Right cardiac atrium (tissue), 5 donors: Measurements from ENCODE around the gene S1PR5. TPM values are rescaled to one million over a fixed set of nuclear protein-coding genes. Genes with fewer than 3 reads are reported as not detected.

Experiments
- ATAC-seq, 2 donors: fragments of 200-7000 bp; cut with Tn5 transposase; one replicate each; pipeline versions ENCODE4 v1.8.0 to v1.9.1; 2020; ENCODE audit warnings: moderate library complexity in 2 of 2, mild to moderate bottlenecking in 1 of 2
- DNase-seq, 3 donors: peaks; one replicate each; pipeline ENCODE4 v3.0.0-alpha.2; 2020
- H3K27ac ChIP-seq: one replicate; pipeline ENCODE4 v1.5.1; 2013; ENCODE audit warnings: mild to moderate bottlenecking, low read length, control low read depth, moderate library complexity
- H3K27me3 ChIP-seq: one replicate; pipeline ENCODE4 v1.6.1; 2013; ENCODE audit not compliant: control insufficient read depth, insufficient read depth
- H3K4me1 ChIP-seq: one replicate; pipeline ENCODE4 v1.6.1; 2013; ENCODE audit warnings: low read length; ENCODE audit not compliant: control insufficient read depth, insufficient read depth
- H3K4me3 ChIP-seq: one replicate; pipeline ENCODE4 v1.5.1; 2013; ENCODE audit warnings: low read length, control low read depth
- H3K9me3 ChIP-seq: one replicate; pipeline ENCODE4 v1.6.1; 2013; ENCODE audit warnings: low read length; ENCODE audit not compliant: control insufficient read depth
- WGBS: extraction: QIAGEN DNeasy Blood & Tissue Kit; methylation state at CpG from one replicate; pipeline ENCODE4 v1.1.7; 2013; 5-methylcytosine and 5-hydroxymethylcytosine counted together
- intact Hi-C, 4 donors: fragments of 100-400 bp; cut with DNase I; formaldehyde crosslinking; loops; one replicate each; pipeline versions ENCODE4 v1.11.0 to v1.14.0; 2022 to 2023
- long read RNA-seq, 4 donors: library from polyadenylated mRNA; unstranded; transcript quantifications; one replicate each; pipeline ENCODE4 v2.0.0, GENCODE V29; 2020 to 2021
- polyA plus RNA-seq: library from polyadenylated mRNA; stranded (reverse); fragments of 200-250 nt; gene quantifications from one replicate; pipeline ENCODE4 v1.2.3, GENCODE V29; 2013
- total RNA-seq, 4 donors: library from RNA; stranded (reverse); fragmentation: NEBNext Ultra II Directional; extraction: Animal tissue kit (Norgen Biotek cat#: 25700); gene quantifications; one replicate each; pipeline ENCODE4 v1.2.1, GENCODE V29; 2021
- donor health status: healthy with polysubstance abuse.
- donor health status: DM: no; HTN: yes; CAD: no.
- donor health status: DM: no; HTN: no; CAD: no.
- donor health status: DM: no; HTN: yes; CAD: no; lungs with severe emphysema.
- donor health status: DM: yes; HTN: yes; CAD: no.

The S1PR5 gene, protein sequence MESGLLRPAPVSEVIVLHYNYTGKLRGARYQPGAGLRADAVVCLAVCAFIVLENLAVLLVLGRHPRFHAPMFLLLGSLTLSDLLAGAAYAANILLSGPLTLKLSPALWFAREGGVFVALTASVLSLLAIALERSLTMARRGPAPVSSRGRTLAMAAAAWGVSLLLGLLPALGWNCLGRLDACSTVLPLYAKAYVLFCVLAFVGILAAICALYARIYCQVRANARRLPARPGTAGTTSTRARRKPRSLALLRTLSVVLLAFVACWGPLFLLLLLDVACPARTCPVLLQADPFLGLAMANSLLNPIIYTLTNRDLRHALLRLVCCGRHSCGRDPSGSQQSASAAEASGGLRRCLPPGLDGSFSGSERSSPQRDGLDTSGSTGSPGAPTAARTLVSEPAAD
- under 1 TPM in 3 of 4 donors, not detected in 1; 0.15 to 0.31 (median 0.19) TPM for total RNA-seq
- polyA plus RNA-seq, result 0.16 TPM
- long read RNA-seq, donor 1, result 0 reads
- long read RNA-seq, donor 2, result 0 reads
- long read RNA-seq, donor 3, result 0 reads
- long read RNA-seq, donor 4, result 0 reads

DNA sequence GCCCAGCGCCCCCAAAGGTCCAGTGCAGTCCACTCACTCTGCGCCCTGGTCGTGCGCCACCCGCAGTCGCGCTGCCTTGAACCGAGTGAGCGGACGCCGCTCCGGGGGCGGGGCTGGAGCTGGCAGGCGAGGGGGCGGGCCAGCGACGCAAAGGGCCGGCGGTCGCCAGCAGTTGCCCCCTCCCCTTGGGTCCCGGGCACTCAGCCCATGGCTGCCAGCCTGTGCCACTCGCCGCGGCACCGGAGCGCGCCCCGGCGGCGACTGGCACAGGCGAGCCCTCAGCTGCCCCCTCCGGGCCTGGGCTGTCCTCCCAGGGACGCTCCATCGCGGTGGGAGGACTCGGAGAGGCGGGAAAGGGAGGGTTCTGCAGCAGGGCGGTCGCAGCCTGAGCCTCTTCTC, at the start of gene S1PR5:
S1PR5 (minus strand) TSS at position 87 of the 399 bp plus-strand sequence. CDS start 2,436 bp downstream, outside the sequence.
- peak; percentile 31 to 72 (median 64) for DNase-seq
- Histone ChIP-seq H3K9me3 (no peaks in the 10 kb centered on the region), H3K27ac (no peak within 1 kb of the TSS), H3K4me3 (peak within 1 kb of the TSS; percentile 30), H3K27me3 (no peaks in the 10 kb centered on the region), H3K4me1 (no peaks in the 10 kb centered on the region)
- under 1% methylated on average over 39 of the region's 39 CpGs for WGBS
- intact Hi-C loops, result no loop called here
- peak; percentile 50 to 56 for ATAC-seq

DNA sequence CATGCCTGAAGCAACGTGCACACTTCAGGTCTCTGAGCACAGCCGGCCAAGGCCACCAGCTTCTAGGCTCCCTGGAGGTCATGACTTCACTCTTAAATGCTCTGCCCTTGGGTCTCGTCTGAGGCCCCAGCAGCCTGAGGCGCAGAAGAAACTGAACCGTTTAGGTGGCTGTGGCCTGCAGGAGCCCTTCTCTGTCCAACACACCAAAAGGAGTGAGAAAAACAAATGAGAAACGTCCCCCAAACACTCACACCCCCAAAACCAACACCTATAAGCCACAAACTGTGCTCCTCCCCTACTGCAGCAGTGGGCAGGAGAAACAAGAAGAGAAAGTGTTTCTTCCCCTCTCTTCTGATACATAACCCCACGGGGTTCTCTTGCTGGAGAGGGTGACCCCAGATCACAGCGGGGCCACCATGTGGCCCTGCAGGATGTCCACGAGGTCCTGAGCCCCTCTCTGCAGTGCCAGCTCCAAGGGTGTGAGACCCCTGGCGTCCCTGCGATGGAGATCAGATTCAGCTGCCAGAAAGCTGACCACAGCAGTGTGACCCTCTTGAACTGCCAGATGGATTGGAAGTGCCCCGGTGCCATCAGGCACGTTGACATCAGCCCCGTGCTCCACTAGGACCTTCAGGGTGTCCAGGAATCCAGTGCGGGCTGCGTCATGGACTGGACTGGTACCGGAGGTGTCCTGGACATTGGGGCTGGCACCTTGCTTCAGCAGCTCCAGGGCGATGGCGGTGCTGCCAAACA, 49.6 kb upstream of the S1PR5 start:
- Histone ChIP-seq H3K27ac (peak overlapping the region; percentile 28), H3K27me3 (no peaks in the 10 kb centered on the region), H3K9me3 (no peaks in the 10 kb centered on the region), H3K4me3 (no peak overlapping the region), H3K4me1 (no peaks in the 10 kb centered on the region)
- peak in 2 of 3 donors; percentile 45 to 76 for DNase-seq
- WGBS, result 61% methylated on average over 19 of the region's 19 CpGs
- no peak for ATAC-seq
- intact Hi-C loops, result loop anchor here in 1 of 4 donors (10.0 kb wide), 1 partner anchor 62 kb away; the partner anchor contains the start of gene KEAP1

DNA sequence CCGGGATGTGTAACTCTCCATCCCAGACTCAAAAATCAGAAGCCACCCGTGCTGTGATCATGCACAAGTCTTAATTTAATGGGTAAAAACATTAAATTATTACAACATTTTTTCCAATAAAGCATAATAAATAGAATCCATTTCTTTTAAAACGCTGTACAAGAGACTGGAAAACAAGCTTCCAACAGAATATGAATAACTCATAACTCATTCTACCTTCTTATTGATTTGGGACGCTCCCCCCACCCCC, 49.1 kb upstream of the S1PR5 start:
- H3K4me1 ChIP-seq, result no peaks in the 10 kb centered on the region

DNA sequence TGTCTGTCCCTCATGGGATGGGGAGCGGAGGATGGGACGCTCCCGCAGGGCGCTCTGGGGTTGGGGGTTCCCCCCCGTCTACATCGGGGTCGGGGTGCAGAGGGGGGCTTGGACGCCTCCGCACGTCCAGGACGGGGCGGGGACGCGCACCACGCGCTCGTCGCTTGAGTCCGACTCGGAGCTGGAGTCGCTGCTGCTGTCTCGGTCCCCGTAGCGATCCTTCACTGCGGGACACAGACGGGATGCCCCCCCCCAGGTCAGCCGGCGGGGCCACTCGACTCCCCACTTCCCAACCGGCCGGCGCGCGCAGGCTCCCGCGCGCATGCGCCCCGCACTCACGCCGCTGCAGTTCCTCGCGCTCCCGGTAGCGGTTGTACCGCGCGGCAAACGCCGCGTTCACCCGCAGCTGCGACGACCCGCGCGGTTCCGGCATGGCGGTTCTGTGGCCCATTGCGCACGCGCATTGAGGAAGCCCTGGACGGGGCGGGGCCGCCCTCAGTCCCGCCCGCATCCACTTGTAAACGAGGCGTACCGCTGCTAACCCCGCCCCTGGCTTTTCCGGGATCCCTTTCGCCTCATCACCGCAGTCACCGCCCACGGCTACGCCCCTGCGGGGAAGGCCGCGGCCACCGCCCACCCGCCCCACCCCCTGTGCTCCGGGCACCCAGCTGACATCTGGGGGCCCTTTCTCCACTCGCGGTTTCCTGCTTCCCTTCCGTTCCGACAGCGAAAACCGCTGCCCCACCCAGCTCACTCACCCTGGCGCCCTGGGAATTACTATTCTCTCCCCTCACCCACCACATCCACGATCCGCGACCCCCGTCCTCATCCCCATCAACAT, 48.5 kb upstream of the S1PR5 start, which contains the start of gene KRI1:
KRI1 (minus strand) TSS at position 444 of the 841 bp plus-strand sequence; CDS start at position 433, 11 bp downstream.
- WGBS, result under 1% methylated on average over 94 of the region's 94 CpGs
- H3K4me1 ChIP-seq, result no peaks in the 10 kb centered on the region
- H3K27ac ChIP-seq, result peak within 1 kb of the TSS; percentile 72
- H3K4me3 ChIP-seq, result peak within 1 kb of the TSS; percentile 51
- intact Hi-C loops, result loop anchor here in 1 of 4 donors (10.0 kb wide), 1 partner anchor 61 kb away; the partner anchor contains the start of gene KEAP1
- peak; percentile 89 for ATAC-seq
- no peaks in the 10 kb centered on the region for H3K9me3 ChIP-seq
- no peaks in the 10 kb centered on the region for H3K27me3 ChIP-seq
- DNase-seq, result peak; percentile 99 to 100 (median 100)

More for the DNA sequence above, 49.1 kb upstream of the S1PR5 start:
- Histone ChIP-seq H3K27me3 (no peaks in the 10 kb centered on the region), H3K27ac (peak overlapping the region; percentile 72), H3K9me3 (no peaks in the 10 kb centered on the region), H3K4me3 (peak overlapping the region; percentile 51)
- DNase-seq (no peak), ATAC-seq (no peak)
- 12% methylated on average over 4 of the region's 4 CpGs for WGBS
- intact Hi-C loops, result loop anchor here in 1 of 4 donors (10.0 kb wide), 1 partner anchor 62 kb away; the partner anchor contains the start of gene KEAP1

DNA sequence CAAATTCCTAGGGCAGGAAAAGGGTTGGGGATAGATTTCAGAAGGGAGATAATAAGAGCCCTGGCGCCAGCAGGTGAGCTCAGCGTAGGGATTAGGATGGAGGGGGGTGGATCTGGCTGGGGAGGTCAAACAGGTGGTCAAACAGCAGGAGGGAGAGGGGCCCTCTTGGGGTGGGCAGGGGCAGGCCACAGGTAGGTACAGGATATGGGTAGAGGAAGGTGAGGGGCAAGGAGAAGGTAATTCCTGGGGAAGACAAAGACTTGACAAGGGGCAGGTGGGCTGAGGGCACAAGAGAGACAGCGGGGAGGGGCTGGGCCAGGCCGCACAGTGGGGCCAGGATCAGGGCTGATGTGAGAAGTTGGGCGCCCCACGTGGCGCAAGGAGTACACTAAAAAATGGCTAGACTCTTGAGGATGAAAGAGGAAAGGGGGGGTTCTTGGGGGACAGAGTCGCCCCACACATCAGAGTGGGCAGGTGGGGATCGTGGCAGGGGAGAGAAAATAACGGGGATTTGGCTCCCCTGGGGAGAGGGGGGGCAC, 47.9 kb upstream of the S1PR5 start:
- WGBS, result 27% methylated on average over 10 of the region's 10 CpGs

DNA sequence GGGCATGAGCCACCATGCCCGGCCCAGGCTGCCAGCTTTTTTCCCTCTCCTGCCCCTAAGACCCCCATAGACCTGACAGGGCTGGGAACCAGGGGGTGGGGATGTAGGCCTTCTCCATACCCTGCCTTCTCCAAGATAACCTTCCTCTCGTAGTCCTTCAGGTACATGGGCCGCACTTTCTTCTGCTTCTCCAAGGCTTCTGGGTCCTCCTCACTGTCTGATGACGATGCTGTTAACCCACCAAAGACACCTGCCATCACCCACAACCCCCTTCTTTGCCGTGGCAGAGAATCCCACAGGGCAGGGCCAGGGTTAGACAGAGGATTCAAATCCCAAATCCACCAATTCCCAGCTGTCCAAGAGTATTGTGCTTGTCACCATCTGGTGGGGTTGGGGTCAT, 45.4 kb upstream of the S1PR5 start:
- no peak overlapping the region for H3K27ac ChIP-seq
- ATAC-seq (no peak), DNase-seq (peak in 1 of 3 donors; percentile 3)
- H3K27me3 ChIP-seq, result no peaks in the 10 kb centered on the region
- H3K4me1 ChIP-seq, result no peaks in the 10 kb centered on the region
- no peak overlapping the region for H3K4me3 ChIP-seq
- WGBS, result 91% methylated on average over 5 of the region's 5 CpGs
- H3K9me3 ChIP-seq, result no peaks in the 10 kb centered on the region
- intact Hi-C loops, result loop anchor here in 1 of 4 donors (10.0 kb wide), 1 partner anchor 58 kb away; the partner anchor contains the start of gene KEAP1

More for the DNA sequence above, 47.9 kb upstream of the S1PR5 start:
- H3K27ac ChIP-seq, result peak overlapping the region; percentile 54
- intact Hi-C loops, result loop anchor here in 1 of 4 donors (10.0 kb wide), 1 partner anchor 60 kb away; the partner anchor contains the start of gene KEAP1
- no peaks in the 10 kb centered on the region for H3K9me3 ChIP-seq
- no peaks in the 10 kb centered on the region for H3K4me1 ChIP-seq
- DNase-seq, result peak in 2 of 3 donors; percentile 51 to 77
- peak in 1 of 2 donors; percentile 14 for ATAC-seq
- peak overlapping the region; percentile 51 for H3K4me3 ChIP-seq
- no peaks in the 10 kb centered on the region for H3K27me3 ChIP-seq

DNA sequence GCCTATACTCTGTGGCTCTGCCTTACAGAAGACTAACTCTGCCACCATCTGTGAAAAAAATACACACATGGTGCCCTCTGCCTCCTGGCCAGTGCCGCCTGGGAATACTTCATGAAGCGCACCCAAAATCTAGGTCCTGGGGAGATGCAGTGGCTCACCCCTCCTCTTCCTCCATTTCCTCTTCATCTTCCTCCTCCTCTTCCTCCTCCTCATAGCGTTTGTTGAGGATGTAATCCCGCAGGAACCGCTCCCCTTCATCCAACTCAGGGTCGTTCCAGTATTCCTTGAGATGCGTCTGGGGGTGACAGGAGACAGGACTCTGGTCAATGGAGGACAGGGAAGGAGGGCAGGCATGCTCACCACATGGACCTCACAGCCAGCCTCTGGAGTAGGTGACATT, 42.9 kb upstream of the S1PR5 start:
- Histone ChIP-seq H3K9me3 (no peaks in the 10 kb centered on the region), H3K4me1 (no peaks in the 10 kb centered on the region), H3K27ac (no peak overlapping the region), H3K27me3 (no peaks in the 10 kb centered on the region), H3K4me3 (no peak overlapping the region)
- WGBS, result 89% methylated on average over 7 of the region's 7 CpGs
- intact Hi-C loops, result loop anchor here in 1 of 4 donors (10.0 kb wide), 1 partner anchor 55 kb away; the partner anchor contains the start of gene KEAP1
- ATAC-seq (no peak), DNase-seq (no peak)

DNA sequence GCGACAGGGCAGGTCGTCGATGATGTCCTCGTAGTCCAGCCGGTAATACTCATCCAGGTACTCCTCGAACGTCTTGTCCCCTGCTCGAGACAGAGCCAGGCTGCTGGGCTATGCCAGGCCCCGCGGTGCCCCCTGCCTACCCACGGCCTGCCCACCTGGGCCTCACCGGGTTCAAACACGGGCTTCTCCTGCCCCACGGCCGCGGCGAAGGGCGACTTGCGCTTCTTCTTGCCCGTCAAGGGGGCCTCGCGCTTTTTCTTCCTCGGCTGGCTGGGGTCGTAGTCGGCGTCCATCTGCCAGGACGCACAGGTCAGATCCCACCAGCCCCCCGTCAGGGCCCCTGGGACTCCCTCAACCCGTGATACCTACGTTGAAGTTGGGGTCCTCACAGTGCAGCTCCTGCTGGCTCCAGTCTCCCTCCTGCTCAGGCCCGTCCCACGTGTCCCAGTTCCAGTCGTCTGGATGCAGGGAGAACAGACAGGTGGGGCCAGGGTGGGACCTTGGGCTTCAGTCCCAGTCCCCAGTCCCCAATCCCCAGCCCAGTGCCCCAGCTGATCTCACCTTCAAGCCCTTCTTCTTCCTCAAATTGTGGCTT, 40.5 kb upstream of the S1PR5 start:
- Histone ChIP-seq H3K9me3 (no peaks in the 10 kb centered on the region), H3K4me1 (no peaks in the 10 kb centered on the region), H3K27me3 (no peaks in the 10 kb centered on the region), H3K4me3 (no peak overlapping the region), H3K27ac (no peak overlapping the region)
- intact Hi-C loops, result no loop called here
- DNase-seq, result peak in 1 of 3 donors; percentile 64
- ATAC-seq, result peak in 1 of 2 donors; percentile 3
- 93% methylated on average over 33 of the region's 33 CpGs for WGBS

DNA sequence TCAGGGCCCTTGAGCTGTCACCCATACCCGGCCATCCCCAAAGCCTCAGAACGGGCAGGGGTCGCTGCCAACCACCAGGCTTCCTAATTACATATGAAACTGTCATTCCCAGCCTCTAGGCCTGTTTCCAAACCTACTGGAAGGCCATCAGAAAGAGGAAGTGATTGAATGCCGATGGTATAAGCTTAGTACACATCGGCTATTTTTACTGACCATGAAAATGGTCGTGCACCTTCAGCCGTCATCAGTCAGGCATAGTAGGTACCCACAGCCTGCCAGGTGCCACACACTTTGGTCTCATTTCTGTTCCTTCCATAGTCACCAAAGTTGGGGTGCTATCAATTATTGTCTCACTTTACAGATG, 38.3 kb upstream of the S1PR5 start:
- intact Hi-C loops, result no loop called here
- no peaks in the 10 kb centered on the region for H3K27me3 ChIP-seq
- H3K4me3 ChIP-seq, result no peak overlapping the region
- no peaks in the 10 kb centered on the region for H3K4me1 ChIP-seq
- no peak overlapping the region for H3K27ac ChIP-seq
- ATAC-seq (no peak), DNase-seq (no peak)
- WGBS, result 74% methylated on average over 7 of the region's 7 CpGs
- no peaks in the 10 kb centered on the region for H3K9me3 ChIP-seq
